HG03039 (cell line): Measurements from ENCODE around the gene PTPRD.

Experiments
- ATAC-seq: cut with Tn5 transposase; IDR thresholded peaks from one replicate; pipeline ENCODE4 v1.9.1; 2021; ENCODE audit warnings: mild to moderate bottlenecking, moderate library complexity; ENCODE audit not compliant: unreplicated experiment

Gene PTPRD

DNA sequence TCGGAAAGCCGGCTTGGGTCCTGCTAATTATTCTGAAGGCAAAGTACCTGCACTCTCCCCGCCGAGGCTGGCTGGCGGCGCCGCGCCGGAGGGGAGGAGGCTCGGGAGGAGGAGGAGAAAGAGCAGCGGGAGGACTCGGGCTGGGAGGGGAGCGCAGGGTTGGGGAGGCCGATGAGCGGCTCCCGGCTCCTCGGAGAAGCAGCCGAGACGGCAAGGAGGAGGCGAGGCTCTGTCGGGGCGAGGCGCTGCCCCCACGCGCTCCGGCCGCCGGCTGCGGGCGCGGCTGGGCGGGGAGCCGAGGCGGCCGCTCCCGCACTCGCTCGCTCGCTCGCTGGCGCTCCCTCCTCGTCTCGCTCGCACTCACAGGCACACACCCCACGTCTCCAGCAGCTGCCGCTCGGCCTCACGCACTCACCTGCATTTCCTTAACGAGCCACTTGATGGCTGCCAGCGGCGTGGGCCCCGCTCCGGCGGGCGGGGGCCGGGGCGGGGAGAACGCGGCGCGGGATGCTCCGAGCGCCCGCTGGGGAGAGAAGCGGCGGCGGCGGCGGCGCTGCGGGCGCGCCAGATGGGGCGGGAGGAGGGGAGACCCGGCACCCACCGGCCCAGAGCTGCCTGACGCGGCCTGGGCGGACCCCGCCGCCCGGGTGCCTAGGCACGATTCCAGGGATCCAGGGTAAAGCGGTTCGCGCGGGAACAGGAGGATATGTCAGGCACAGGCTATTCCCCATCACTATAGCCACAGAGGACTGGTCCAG lies at the start of gene PTPRD:
Gene PTPRD, minus strand, starts transcription at position 362 of the 758 bp plus-strand sequence.
- peak; percentile 96 for ATAC-seq

- no peak for ATAC-seq
Measured at GRCh38 chr9:10661994-10662393, 49.2 kb upstream of the PTPRD start.

DNA sequence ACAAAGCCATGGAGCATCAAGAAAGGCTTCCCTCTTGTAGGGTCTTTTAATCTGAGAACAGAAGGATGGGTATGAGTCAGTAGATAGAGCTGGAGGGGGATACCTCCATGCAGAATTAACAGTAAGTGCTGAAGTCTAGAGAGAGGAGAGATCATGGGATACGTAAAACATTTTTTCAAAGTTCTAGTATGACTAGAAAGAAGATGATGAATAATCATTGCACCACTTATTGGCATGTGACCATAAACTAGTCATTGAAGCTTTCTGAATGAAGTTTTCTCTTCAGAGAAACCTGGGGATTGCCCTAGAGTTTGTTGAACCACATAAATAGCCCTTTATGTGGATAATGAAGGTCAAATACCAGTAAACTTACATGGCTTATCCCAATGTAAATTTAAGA lies 48.6 kb upstream of the PTPRD start:
- no peak for ATAC-seq

GRCh38 chr9:10651012-10651411 lies 38.2 kb upstream of the PTPRD start:
- no peak for ATAC-seq

DNA sequence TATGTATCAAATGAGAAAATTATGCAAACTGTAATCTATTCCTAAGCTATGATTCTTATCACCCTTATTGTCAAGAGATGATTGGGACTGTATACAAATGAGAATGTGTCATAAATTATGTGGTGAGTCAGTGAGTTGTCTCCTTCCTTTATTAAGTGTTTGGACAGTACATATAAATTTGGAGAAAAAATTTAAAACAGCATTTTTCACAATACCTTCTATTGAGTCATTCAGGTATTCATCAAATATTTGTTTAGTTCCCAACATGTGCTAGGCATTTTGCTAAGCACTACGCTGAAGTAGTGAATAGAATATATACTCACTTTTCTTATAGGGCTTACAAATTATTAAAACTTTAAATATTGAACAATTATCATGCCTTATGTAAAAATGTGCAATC lies 36.3 kb upstream of the PTPRD start:
- ATAC-seq: no peak

- no peak for ATAC-seq
Measured at GRCh38 chr9:10633785-10634184, 21.0 kb upstream of the PTPRD start.

GRCh38 chr9:10614196-10614800 lies 1.5 kb upstream of the PTPRD start:
- ATAC-seq: no peak

DNA sequence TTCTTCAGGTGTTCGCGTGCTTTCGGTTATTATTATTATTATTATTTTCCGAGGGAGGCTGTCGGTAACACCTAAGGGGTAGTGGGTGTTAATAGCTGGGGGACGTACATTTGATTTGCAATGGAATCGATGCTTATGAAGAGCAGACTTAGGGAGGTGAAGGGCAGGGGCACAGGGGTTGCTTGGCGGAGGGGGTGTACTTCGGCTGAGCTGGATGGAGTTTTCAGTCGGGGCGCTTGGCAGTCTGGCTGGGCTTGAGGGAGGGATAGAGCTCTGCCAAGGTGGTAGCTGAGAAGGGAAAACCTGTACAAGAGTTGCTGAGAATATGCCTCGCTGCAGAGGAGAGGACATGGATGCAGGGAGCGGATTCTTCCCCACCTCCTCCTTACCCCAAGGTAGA lies 617 bp upstream of the PTPRD start:
- ATAC-seq: no peak

GRCh38 chr9:10605388-10605787 lies 7.4 kb downstream of the PTPRD start:
- no peak for ATAC-seq

GRCh38 chr9:10604927-10605326 lies 7.9 kb downstream of the PTPRD start:
- ATAC-seq: no peak

GRCh38 chr9:10597801-10598200 lies 15.0 kb downstream of the PTPRD start:
- ATAC-seq: no peak

- no peak for ATAC-seq
Measured at GRCh38 chr9:10594482-10594881, 18.3 kb downstream of the PTPRD start.

- no peak for ATAC-seq
Measured at GRCh38 chr9:10586407-10586806, 26.4 kb downstream of the PTPRD start.

GRCh38 chr9:10571699-10572098 lies 41.1 kb downstream of the PTPRD start:
- no peak for ATAC-seq

GRCh38 chr9:10566848-10567247 lies 46.0 kb downstream of the PTPRD start:
- no peak for ATAC-seq

- ATAC-seq: no peak
Measured at GRCh38 chr9:10562581-10563343, 50.0 kb downstream of the PTPRD start.

GRCh38 chr9:10548348-10548747 lies 64.5 kb downstream of the PTPRD start:
- no peak for ATAC-seq

- ATAC-seq: no peak
Measured at GRCh38 chr9:10538073-10538472, 74.7 kb downstream of the PTPRD start.

- ATAC-seq: no peak
Measured at GRCh38 chr9:10534850-10535249, 78.0 kb downstream of the PTPRD start.

DNA sequence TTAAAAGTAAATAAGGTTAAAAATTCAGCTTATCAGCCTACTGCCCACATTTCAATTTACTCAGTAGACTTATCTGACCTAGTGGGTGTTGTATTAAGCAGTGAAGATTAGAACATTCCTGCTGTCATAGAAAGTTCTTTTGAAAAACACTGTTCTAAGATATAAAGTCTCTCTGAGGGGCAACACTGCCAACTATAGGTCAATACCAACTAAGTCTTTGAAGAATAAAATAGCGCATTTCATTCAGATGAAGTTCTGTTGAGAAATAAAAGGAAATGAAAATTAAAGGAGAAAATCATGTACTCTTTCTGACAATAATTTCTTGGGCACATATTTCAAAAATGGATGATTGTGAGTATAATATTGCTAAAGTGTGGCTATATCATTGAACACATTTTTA lies 86.8 kb downstream of the PTPRD start:
- no peak for ATAC-seq

DNA sequence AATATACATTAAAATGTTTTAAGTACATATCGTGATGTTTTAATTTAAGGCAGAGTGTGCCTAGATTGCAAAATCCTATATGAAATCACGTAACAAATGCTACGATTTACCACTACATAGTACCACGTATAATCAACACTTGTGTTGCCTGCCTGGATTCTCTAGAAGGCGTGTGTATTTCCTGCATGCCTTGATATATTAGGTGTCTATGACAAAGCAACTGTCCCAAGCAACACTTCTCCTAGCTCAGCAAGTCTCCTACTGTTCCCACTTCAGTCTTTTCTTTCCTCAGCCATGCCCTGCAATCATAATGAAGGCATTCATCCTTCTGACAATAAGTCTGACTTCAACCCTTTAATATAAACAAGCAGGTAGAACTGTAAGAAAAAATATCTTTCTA lies 89.6 kb downstream of the PTPRD start:
- ATAC-seq: no peak

DNA sequence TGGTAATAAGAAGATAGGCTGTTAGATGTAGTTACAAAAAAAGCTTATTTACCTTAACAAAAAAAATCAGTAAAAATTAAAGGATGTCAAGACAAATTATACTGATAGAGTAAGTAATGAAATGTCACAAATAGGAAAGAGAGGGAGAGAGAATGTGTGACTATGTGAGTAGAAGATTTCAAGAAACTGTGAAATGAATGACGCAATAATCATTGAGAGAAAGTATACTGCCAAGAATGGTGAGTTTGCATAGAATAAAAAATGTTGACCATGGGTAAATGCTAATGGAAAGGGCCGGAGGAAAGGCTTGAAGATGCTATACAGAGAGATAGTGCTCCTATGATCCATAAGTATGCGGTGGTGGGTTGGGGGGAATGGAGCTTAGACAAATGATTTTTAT lies 100.7 kb downstream of the PTPRD start:
- ATAC-seq: no peak
